KMS-11 (cell line): ENCODE data around the gene KIF26B.

Experiments
- H2AFZ ChIP-seq: fragments of 200-600 bp; sonication (generic); 2 replicates; pipeline ENCODE4 v1.6.1; 2016; ENCODE audit warnings: antibody characterized with exemption, mixed run types, low read depth
- H3K27ac ChIP-seq: fragments of 200-600 bp; sonication (generic); 2 replicates; pipeline ENCODE4 v1.6.1; 2016; ENCODE audit warnings: mild to moderate bottlenecking, mixed run types
- H3K27me3 ChIP-seq: fragments of 200-600 bp; sonication (generic); 2 replicates; pipeline ENCODE4 v1.6.1; 2017; ENCODE audit warnings: mild to moderate bottlenecking, low read depth, mixed run types, moderate library complexity; ENCODE audit not compliant: insufficient read depth
- H3K36me3 ChIP-seq: fragments of 200-600 bp; sonication (generic); 2 replicates; pipeline ENCODE4 v1.6.1; 2017; ENCODE audit warnings: mild to moderate bottlenecking, mixed run types; ENCODE audit not compliant: insufficient read depth
- H3K4me1 ChIP-seq: fragments of 200-600 bp; sonication (generic); 2 replicates; pipeline ENCODE4 v1.6.1; 2016; ENCODE audit warnings: mild to moderate bottlenecking, low read depth, mixed run types; ENCODE audit not compliant: poor library complexity, severe bottlenecking
- H3K4me2 ChIP-seq: fragments of 200-600 bp; sonication (generic); 2 replicates; pipeline ENCODE4 v1.7.0; 2016; ENCODE audit warnings: mild to moderate bottlenecking, mixed run types
- H3K4me3 ChIP-seq: fragments of 200-600 bp; sonication (generic); IDR thresholded peaks from 2 replicates; pipeline ENCODE4 v1.6.1; 2017; ENCODE audit warnings: low read depth, low read length, mixed read lengths; ENCODE audit not compliant: insufficient read depth
- H3K79me2 ChIP-seq: fragments of 200-600 bp; sonication (generic); 2 replicates; pipeline ENCODE4 v1.6.1; 2016; ENCODE audit warnings: low read depth, mixed run types; ENCODE audit not compliant: insufficient read depth
- H3K9ac ChIP-seq: fragments of 200-600 bp; sonication (generic); 2 replicates; pipeline ENCODE4 v1.6.1; 2016; ENCODE audit warnings: mild to moderate bottlenecking, mixed run types
- H4K20me1 ChIP-seq: fragments of 200-600 bp; sonication (generic); 2 replicates; pipeline ENCODE4 v1.6.1; 2016; ENCODE audit warnings: mild to moderate bottlenecking, mixed run types; ENCODE audit not compliant: insufficient read depth
- CTCF ChIP-seq: fragments of 200-600 bp; sonication (generic); conservative IDR thresholded peaks from 2 replicates; pipeline ENCODE4 v1.6.1; 2017; ENCODE audit warnings: low read depth, mild to moderate bottlenecking, antibody characterized with exemption, low read length, moderate library complexity, mixed read lengths

The KIF26B gene

GRCh38 chr1:245516284-245516759 lies 361.5 kb downstream of the KIF26B start:
- H3K27ac ChIP-seq: no peak overlapping the region
- no peaks in the 10 kb centered on the region for H3K27me3 ChIP-seq
- no peak overlapping the region for H3K9ac ChIP-seq
- no peak for TF ChIP-seq CTCF
- H3K4me1 ChIP-seq: peaks cover 7% of the 10 kb centered on the region
- no peaks in the 10 kb centered on the region for H3K79me2 ChIP-seq
- H3K4me2 ChIP-seq: no peak overlapping the region
- no peak overlapping the region for H2AFZ ChIP-seq
- no peaks in the 10 kb centered on the region for H4K20me1 ChIP-seq
- H3K4me3 ChIP-seq: no peak overlapping the region
- H3K36me3 ChIP-seq: no peaks in the 10 kb centered on the region

GRCh38 chr1:245520611-245521010 lies 365.8 kb downstream of the KIF26B start:
- TF ChIP-seq CTCF: no peak
- H3K9ac ChIP-seq: no peak overlapping the region

GRCh38 chr1:245526141-245526540 lies 371.4 kb downstream of the KIF26B start:
- no peak overlapping the region for H3K4me3 ChIP-seq
- H4K20me1 ChIP-seq: no peaks in the 10 kb centered on the region
- no peaks in the 10 kb centered on the region for H3K79me2 ChIP-seq
- H3K27ac ChIP-seq: no peak overlapping the region
- H3K4me2 ChIP-seq: no peak overlapping the region
- no peak overlapping the region for H3K9ac ChIP-seq
- no peaks in the 10 kb centered on the region for H3K27me3 ChIP-seq
- no peaks in the 10 kb centered on the region for H3K36me3 ChIP-seq
- no peaks in the 10 kb centered on the region for H3K4me1 ChIP-seq
- no peak overlapping the region for H2AFZ ChIP-seq
- no peak for TF ChIP-seq CTCF

More at GRCh38 chr1:245520611-245521010, 365.8 kb downstream of the KIF26B start:
- Histone ChIP-seq H3K4me3 (no peak overlapping the region), H3K27ac (no peak overlapping the region), H3K27me3 (no peaks in the 10 kb centered on the region), H3K4me1 (no peaks in the 10 kb centered on the region), H3K36me3 (no peaks in the 10 kb centered on the region), H2AFZ (no peak overlapping the region), H4K20me1 (no peaks in the 10 kb centered on the region), H3K79me2 (no peaks in the 10 kb centered on the region), H3K4me2 (no peak overlapping the region)

- no peak for TF ChIP-seq CTCF
- Histone ChIP-seq H4K20me1 (no peaks in the 10 kb centered on the region), H2AFZ (no peak overlapping the region), H3K79me2 (no peaks in the 10 kb centered on the region), H3K27ac (no peak overlapping the region), H3K4me2 (no peak overlapping the region), H3K36me3 (no peaks in the 10 kb centered on the region), H3K4me1 (no peaks in the 10 kb centered on the region), H3K9ac (no peak overlapping the region), H3K4me3 (no peak overlapping the region), H3K27me3 (no peaks in the 10 kb centered on the region)
Observed at GRCh38 chr1:245528258-245528635, 373.5 kb downstream of the KIF26B start.
